Epithelial cell of proximal tubule (primary cell): ENCODE data around the gene MLIP. TPM values are rescaled to one million over a fixed set of nuclear protein-coding genes. Genes with fewer than 3 reads are reported as not detected.

ENCODE experiments used
- DNase-seq: peaks from one replicate; pipeline ENCODE4 v3.0.0-alpha.2; 2011; ENCODE audit warnings: low read depth
- H3K4me3 ChIP-seq: 2 replicates; pipeline ENCODE4 v1.5.1; 2011; ENCODE audit warnings: low read depth, mild to moderate bottlenecking, low read length
- CTCF ChIP-seq: conservative IDR thresholded peaks from 2 replicates; pipeline ENCODE4 v1.5.1; 2012; ENCODE audit warnings: low read depth, mild to moderate bottlenecking, low read length
- total RNA-seq: library from RNA; depleted of rRNA; stranded (reverse); fragments of >200 nt; gene quantifications from 2 replicates; pipeline ENCODE4 v1.2.3, GENCODE V29; 2015

Gene MLIP
- total RNA-seq, 1 donor from 2014 or later: not detected

- DNase-seq: no peak
- H3K4me3 ChIP-seq: no peak overlapping the region
- TF ChIP-seq CTCF: no peak
Observed at GRCh38 chr6:54234539-54234938, 123.3 kb downstream of the MLIP start.

GRCh38 chr6:54236984-54237383 is 125.7 kb downstream of the MLIP start:
- no peak for DNase-seq
- TF ChIP-seq CTCF: no peak

GRCh38 chr6:54238396-54238795 is 127.2 kb downstream of the MLIP start:
- H3K4me3 ChIP-seq: no peak overlapping the region
- DNase-seq: no peak
- TF ChIP-seq CTCF: no peak

More at GRCh38 chr6:54236984-54237383, 125.7 kb downstream of the MLIP start:
- H3K4me3 ChIP-seq: no peak overlapping the region

DNA sequence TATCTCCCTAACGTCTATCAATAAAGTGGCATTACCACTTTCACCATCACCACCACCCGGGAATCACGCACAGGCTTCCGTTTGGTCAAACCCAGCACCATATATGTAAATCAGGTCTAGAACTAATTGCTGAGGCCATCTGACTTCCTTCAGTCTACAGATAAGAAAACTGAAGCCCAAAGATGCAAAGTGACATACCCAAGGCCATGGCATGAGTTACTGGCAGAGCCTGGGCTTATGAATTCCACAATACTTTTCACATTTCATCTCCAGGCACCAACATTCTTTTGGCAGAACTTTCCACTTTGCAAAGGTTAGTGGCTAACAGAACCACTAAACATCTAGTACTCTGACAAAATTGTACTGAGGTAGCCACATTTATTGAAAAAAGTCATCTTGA is 132.5 kb downstream of the MLIP start:
- no peak for TF ChIP-seq CTCF
- no peak for DNase-seq
- H3K4me3 ChIP-seq: no peak overlapping the region

GRCh38 chr6:54244430-54244829 is 133.2 kb downstream of the MLIP start:
- H3K4me3 ChIP-seq: no peak overlapping the region
- DNase-seq: no peak
- TF ChIP-seq CTCF: peak; percentile 73

GRCh38 chr6:54245265-54245664 is 134.0 kb downstream of the MLIP start:
- DNase-seq: no peak
- no peak overlapping the region for H3K4me3 ChIP-seq
- no peak for TF ChIP-seq CTCF

- TF ChIP-seq CTCF: no peak
- H3K4me3 ChIP-seq: no peak overlapping the region
- DNase-seq: no peak
Observed at GRCh38 chr6:54248319-54248718, 137.1 kb downstream of the MLIP start.
